Stimulated activated naive CD8-positive, alpha-beta T cell treated with anti-CD3 and anti-CD28 coated beads, Interleukin-15, Interleukin-2, amounts not matched to agents 100 U/mL and 50 U/mL, for 24 hours (primary cell): ENCODE data around the gene AHDC1.
A peak's percentile ranks its signal among the peaks of the same experiment; 100 is the strongest.

ENCODE experiments used
- ATAC-seq: fragments of 150-1000 bp; cut with Tn5 transposase; one replicate; pipeline ENCODE4 v1.10.0; 2021
- DNase-seq: peaks from one replicate; pipeline ENCODE4 v3.0.0; 2021

Gene AHDC1

DNA sequence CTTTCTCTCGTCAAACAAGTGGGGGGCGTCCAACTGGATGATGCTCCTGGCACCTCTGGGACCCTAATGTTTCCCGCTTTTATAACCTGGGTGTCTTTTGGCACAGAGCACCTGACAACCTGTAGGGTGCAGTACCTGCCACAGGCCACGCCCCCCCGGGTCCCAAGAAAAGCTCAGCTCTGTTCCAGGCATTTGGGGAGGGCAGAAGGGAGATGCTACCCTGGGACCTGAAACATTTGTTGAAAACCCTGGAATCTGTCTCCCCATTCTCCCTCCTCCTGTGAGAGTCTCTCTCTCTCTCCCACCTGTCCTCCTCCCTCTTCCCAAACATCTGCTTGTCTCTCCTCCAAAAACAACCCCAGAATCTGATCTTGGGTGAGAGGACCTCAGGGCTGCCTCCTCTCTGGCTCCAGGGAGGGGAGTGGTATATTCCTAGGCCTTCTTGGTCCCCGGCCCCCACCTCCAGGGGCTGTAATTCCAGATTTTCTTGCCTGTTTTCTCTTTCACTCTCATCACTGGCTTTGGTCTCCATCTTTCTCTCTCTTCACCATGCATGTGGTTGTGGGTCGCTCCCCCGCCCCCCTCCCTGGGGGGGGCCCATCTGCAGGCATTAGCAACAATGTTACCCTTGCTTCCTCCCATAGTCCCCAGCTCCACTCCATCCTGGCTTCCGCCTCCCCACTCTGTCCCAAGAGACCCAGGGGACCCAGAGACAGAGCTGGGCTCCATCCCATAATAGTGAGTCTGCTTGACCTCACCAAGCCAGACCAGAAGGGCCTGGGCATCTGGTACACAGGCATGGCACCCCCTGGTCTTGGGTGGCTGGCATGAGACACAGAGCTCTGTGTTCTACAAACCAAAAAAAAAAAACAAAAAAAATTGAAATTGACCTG, 4.1 kb downstream of the AHDC1 start:
- ATAC-seq: no peak
- DNase-seq: no peak

DNA sequence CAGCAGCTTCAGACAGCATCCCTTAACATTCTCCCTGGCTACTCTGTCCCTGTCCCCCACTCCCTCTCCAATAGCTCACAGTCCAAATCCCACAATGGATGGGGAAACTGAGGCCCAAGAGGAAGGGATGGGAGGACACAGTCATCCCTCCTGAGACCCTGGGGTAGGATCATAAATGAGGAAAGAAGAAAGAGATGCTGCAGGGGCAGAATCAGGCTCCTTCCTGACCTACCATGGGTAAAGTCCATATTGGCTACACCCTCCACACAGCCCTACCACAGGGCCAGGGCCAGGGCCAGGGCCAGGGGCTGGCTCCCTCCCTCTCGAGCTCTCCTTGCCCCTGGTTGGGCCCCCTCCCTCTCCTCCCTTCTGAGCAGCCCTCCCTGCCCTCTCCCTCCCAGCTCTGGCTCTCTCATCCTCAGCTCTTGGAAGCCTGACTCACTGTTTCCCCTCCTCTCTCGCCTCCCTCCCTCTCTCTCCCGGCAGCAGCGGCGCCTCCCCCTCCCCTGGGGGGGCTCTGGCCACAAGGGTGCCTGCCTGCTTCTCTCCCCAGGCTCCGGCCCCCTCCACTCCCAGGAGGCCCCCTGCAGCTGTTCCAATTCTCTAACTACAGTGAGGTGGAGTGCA, 4.9 kb downstream of the AHDC1 start:
- DNase-seq: peak; percentile 65
- ATAC-seq: peak; percentile 51

DNA sequence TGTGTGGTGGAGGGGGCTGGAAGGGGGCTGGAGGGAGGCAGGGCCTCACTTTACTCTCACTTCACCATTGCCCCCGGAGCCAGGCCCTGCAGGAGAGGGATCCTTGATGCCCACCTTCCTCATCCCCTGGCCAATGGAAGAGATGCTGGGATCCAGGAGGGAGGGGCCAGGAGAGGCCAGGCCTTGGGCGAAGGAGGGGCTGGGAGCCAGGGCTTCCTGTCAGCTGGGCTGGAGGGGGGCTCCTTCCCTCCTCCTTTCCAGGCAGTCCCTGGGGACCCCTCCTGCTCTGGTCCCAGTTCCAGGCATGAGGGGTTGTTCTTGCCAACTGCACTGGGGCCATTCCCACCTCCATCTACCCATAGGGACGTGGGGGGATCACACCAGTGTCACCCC, 5.7 kb downstream of the AHDC1 start:
- no peak for ATAC-seq
- no peak for DNase-seq

DNA sequence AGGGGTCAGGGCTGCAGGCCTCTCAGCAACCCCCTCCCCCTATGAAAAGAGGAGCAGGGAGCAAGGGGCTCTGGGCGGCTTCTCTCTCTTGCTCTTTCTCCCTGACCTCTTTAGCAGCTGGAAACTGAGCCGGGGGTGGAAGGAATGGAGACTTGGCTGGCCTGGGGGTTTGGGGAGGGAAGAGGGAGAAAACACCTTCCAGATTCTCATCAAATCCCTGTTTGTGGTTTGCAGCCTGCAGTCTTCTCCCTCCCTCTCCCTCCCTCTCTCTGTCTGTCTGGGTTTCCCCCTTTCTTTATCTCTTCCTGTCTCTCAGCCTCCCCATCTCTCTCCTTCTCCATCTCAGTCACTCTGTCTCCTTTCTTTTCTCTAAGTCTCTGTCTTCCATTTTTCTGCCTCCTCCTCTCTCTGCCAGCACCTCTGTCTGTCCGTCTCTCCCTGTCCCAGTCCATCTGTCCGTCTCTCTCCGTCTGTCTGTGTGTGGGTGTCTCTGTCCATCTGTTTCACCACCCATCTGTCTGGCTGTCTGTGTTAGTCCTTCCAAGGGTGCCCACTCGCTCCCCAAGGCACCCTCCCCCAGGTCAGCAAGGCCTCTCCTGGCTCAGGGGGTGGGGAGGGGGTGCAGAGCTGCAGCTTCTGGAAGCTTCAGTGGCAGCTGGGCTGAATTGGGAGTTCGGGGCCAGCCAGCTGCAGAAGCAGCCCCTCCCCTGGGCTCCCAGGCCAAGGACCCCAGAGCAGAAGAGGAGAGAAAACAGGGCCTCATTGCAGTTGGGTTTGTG, 6.2 kb downstream of the AHDC1 start:
- ATAC-seq: no peak
- DNase-seq: no peak

DNA sequence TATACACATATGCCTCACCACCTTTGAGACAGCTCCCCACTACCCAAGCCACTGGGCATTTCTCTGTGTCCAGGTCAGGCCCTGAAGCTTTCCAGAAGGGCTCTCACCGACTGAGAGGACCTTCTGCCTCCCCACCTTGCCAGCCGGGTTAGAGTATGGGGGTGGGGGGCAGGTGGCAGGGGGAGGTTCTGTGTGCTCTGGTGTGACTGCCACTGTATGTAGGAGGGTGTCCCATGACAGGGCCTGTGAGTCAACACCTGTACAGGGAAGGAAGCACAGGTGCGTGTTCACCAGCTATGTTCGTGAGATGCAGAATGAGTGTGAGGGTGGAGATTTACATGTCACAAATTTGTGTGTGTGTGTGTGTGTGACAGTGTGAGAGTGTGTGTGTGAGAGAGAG, 7.0 kb downstream of the AHDC1 start:
- DNase-seq: no peak
- no peak for ATAC-seq

DNA sequence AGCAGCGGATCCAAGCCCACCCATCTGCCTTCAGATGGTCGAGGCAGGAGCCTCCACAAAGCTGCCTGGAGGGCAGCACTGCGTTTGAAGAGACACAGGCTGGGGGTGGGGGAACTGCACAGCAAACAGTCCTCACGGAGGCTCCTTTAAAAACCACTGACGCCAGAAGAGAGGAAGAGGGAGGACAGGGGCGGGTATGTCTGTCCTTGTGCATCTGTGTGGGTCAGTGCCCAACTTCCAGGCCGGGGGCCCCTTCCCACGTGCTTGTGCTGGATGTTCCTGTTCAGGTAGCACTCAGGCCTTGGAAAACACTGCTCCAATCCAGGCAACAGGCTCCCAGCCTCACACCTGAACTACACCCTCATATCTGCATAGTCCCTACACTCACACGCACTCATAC, 7.7 kb downstream of the AHDC1 start:
- ATAC-seq: no peak
- no peak for DNase-seq

DNA sequence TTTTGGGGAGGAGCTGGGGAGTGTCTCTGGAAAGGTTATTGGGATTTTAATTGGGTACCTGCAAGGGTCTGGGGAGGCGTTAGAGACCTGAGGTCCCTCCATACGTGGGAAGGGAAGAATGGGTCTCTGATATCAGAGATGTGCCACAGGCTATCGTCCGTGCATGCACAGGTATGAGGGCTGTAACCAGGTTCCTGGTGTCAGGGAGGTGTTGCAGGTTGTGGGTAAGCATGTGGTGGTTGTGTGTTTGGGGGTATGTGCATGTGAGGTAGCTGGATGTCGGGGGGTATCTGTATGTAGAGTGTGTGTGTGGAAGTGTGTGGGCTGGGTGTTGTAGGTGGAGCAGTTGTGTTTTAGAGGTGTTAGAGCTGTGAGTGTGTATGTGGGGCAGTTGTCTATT, 8.3 kb downstream of the AHDC1 start:
- no peak for DNase-seq
- no peak for ATAC-seq

DNA sequence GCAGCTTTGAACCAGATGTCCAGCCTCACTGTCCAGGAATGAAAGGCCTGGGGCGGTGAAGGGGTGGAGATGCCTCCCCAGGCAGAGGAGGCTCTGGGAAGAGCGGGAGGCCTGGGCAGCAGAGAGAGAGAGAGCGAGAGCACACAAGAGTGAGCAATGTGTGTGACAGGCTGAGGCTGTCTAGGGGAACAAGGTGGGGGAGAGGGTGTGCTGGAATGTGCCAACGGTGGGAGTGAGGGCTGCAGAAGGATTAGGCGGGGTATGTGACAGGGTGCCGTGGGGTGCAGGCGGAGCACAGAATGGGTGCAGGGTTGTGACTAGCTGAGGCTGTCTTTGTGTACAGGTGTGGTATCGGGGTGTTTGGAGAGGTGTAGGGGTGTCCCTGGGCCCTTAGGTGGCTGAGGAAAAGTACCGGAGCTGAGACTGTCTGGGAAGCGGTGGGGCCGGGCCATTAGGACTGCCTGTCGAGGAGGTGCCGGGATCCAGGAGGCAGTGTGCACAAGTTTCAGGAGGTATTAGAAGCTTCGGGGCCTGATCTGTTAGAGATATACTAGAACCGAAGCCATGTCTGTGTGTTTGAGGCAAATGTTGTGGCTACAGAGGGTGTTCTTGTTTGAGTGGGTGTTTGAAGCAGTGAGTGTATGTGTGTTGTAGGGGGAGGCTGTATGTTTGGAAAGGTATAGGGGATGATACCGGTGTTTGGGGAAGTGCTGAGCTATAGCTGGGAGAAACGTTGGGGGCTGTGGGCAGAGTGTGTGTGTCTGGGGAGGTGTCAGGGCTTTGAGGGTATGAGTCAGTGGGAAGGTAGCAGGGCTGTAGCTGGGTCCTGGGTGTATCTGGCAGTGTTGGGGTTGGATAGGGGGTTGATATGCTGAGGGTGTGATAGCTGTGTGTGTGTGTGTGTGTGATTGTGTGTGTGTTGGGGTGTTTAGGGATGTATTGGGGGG, 9.1 kb downstream of the AHDC1 start:
- ATAC-seq (peak; percentile 71), DNase-seq (peak; percentile 40)

DNA sequence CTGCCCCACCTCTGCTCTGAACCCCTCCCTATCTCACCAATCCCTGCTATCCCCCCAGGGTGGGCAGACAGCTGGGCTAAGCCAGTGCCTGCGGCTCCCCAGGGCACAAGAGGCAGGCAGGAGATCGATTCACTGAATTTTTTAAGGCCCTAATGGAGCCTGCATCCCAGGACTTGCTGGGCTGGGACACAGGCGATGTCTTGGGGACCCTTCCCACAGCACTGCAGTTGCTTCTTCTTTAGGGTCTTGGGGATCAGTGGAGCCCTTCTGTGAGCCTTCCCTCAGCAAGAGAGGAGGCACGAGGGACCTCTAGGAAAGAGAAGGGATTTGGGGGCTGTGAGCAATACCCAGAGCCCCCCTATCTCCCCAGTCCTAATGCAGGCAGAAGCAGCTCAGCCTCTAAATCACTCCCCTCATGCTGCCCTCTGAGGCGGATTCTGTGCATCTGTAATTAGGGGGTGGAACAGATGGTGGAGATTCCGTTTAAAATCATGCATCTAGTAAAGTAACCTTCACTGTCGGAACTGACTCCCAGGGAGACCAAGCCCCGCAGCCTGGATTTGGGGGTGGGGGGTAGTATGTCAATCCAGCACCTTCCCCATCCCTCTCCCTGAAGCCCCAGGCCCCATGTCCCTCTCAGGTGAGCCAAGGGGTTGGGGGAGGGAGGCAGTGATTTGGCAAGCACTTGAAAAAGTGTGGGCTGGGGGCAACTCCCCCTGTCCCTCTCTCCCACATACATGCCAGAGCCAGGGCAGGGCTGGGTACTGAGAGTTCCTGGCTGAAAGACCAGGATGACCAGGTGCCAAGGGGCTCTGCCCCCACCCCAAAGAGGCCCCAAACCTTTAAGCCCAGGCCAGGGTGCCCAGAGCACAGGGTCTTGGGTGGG, 10.0 kb downstream of the AHDC1 start:
- no peak for ATAC-seq
- DNase-seq: no peak

DNA sequence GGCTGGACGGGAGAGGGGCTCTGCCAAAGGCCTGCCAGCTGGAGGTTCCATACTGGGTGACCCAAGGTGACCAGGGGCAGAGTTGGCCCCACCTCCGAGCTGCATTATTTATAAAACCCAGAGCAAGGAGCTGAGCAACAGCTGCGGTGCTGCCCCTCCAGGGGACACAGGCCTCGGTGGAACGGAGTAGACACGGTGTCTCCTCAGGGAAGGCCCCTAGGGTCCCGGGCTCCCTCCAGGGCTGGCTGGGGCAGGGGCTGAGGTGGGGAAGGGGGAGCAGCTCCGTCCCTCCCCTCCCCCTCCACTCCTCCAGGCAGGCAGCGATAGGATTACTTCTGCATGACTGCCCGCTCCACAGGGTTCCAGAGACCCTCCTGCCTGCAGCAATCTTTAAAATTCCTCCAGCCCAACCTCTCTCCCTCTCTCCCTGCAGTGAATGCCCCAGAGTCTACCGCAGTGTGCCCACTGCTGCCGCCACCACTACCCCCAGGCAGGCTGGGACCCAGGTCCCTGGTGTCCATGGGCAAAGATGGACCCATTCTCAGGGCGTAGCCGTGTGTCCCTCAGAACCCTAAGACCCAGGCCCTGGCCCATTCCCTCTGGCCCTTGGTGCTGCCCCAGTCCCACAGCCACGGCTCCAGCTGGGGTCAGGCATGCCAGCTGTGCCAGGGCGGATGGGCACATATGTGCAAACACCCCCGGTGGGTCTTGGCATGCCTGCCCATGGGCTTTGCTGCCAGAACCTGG, 10.8 kb downstream of the AHDC1 start:
- ATAC-seq (no peak), DNase-seq (no peak)

DNA sequence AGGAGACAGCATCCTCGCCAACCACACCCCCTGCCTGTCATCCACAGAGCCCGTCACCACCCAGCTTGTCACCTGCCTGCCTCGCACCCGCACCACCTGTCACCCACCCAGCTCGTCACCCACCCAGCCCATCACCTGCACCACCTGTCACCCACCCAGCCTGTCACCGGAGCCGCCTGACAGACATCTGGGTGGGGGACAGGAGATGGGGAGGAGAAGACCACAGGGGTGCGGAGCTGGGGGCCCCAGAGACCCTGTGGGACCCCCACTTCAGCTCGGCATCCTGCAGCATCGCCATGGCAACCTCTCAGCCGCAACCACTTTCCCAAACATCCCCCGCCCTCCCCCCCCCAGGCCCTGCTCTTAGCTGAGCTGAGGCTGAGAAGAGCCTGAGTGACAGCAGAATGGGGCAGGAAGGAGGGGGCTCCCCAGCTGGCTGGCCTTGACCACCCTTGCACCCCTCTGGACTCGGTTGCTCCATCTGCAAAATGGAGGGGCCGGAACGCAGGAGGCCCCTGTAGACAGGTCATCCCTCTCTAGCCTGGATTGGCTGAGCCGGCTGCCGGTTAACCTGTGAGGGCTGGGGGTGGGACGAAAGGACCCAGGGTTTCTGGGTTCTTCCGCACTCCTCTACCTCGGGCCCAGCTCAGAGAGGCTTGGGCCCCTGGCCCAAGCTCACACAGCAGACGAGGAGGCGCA, 11.6 kb downstream of the AHDC1 start:
- ATAC-seq: no peak

DNA sequence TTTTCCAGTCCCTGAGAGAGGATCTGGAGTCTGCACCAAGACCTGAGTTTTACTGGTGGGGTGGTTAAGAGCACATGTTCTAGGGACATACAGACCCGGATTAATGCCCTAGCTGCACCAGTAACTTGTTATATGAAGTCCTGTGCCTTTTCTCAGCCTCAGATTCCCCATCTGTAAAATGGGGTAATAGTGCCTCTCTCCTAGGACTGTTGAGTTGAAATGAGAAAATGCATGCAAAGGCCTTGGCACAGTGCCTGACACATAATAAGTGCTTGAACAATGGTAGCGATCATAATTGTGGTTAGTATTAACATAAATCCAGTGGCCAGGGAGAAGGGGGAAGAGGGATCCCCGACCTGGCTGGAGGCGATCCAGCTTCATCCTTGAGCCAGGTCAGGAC, 12.3 kb downstream of the AHDC1 start:
- no peak for ATAC-seq

More for the DNA sequence above, 11.6 kb downstream of the AHDC1 start:
- no peak for DNase-seq

DNA sequence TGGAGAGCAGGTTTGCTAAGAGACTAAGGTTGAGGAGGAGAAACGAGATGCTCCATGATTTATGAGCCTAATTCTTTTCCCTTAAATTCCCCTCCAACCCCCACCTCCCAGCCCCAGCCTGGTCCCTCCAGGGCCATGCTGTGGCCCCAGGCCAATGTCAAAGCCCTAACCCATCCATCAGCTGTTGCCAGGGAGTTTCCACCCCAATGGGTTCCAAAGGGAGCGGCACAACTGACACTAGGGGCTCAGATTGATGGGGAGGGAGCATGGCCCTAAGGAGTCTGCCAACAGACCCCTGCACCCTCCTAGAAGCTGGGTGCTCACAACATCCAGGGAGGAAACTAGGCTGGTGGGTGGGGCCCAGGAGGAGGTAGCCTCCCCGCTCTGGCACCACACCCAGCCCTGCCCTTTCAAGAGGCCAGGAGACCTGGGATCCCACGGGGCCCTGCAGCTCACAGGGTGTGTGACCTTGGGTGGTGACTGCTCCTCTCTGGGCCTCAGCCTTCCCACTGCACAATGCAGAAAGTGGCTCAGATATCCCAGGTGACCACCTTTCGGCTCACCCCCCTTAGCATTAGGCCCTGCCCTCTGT, 12.9 kb downstream of the AHDC1 start:
- DNase-seq (no peak), ATAC-seq (no peak)

More for the DNA sequence above, 12.3 kb downstream of the AHDC1 start:
- no peak for DNase-seq

DNA sequence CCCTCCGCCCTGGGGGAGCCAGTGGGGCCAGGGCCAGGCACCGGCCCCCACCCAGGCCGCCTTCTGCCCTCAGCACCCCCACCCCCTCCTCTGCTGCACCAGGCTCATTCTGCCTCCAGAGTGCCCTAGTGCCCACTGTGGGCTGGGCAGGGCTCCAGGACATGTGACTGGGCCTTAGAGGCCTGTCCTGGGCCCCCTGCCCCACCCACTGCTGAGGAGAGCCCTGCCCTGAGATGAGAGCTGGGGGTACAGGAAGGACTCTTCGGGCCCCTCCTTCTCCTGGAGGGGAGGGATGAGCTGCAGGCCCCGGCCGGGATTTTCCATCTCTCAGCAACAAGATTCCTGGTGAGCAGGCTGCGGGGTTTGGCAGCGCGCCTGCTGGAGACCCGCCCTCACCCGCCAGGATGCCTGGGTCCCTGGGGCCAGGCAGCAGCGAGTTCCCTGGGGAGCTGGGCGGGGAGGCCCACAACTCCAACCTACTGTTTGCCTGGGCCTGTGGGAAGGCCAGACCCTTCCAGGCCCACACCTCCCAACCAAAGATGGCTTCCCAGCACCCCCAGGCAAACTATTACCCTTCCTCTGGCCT, 14.0 kb downstream of the AHDC1 start:
- ATAC-seq (no peak), DNase-seq (no peak)

DNA sequence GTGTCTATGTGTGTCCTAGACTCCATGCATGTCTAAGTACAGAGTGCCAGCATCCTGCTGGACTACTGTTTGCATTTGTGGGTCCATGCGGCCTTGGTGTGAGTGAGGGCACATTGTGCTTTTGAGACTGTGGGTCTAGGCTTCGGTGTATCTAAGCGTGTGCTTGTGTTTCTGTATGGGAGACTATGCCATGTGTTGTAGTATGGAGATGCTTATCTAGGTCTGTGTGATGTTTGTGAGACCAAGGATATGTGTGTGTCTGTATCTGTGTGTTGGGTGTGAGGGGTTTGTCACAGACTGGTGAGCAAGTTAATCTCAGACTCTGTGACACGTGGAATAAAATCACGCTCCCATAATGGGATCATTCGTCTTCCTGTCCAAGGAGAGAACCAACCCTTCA, 14.5 kb downstream of the AHDC1 start:
- ATAC-seq: no peak
- DNase-seq: no peak

DNA sequence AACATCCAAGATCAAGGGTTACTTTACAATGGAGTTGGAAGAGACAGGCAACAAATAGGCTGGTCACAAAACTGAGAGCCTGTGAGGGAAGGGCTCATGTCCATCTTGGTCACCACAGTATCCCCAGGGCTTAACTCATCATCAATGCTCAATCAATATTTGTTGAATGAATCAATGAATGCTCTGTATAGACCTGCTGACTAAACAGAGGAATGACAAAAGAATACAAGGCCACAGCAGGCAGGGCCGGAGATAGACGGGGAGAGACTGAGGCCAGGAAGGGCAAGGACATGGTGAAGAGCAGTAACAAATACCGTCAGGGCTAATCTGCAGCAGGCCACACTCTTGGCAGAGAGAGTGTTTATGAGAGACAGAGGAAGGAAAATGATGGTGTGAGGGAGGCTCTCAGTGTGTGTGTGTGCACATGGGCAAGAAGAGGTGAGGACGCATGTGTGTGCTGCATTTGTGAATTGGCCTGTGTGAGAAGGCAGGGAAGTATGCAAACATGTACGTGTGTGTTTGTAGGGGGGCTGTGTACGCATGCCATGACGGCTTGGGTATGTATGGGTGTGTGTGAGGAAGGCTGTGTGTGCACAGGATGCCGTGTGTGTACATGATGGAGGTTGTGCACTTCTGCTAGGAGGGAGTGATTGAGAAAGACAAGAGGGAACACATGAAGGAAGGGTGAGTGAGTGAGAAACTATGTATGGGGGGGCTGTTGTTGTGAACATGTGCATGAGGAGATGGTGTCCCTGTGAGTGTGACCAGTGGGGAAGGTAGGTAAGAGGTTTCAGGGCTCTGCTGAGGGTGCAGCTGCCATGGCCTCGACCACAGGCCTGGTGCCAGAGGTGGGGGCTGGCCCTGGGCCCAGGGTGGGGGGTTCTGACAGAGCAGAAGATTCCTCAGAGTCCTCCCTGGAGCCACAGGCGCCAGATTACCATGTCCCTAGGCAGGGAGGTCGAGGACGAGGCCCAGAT, 15.4 kb downstream of the AHDC1 start:
- DNase-seq (no peak), ATAC-seq (no peak)

DNA sequence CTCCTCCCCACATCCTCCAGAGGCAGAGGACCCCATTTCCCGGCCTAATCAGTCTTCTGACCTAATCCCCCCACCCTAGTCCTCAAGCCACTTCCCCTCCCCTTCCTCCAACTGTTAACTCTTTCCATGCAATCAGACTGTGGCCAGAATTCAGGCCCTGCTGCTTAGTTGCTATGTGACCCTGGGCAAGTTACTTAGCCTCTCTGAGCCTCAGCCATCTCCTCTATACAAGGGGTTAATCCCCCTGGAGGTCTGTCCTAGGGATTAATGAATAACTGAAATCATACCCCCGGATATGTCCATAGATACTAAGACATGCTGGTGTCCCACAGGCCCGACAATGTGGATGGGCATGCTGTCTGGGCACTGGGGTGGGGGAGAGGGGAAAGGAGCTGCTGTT, 18.3 kb downstream of the AHDC1 start:
- no peak for ATAC-seq
- DNase-seq: no peak
